Right lung (tissue), 5 donors: Measurements from ENCODE around the gene LASP1. TPM values are rescaled to one million over a fixed set of nuclear protein-coding genes. Genes with fewer than 3 reads are reported as not detected.
"Not testable (repeated sequence)": the region's sequence is repeated elsewhere in the genome, so short reads cannot be mapped to it uniquely, and the experiment has no call there.

Experiments
- DNase-seq, 2 donors: peaks; one replicate each; pipeline ENCODE4 v3.0.0-alpha.2; 2013
- polyA plus RNA-seq, 5 donors: library from polyadenylated mRNA; unstranded; fragments of 120-200 nt; gene quantifications; one replicate each; pipeline versions ENCODE4 v1.2.1 to v1.2.3, GENCODE V29; 2013; ENCODE audit warnings: inconsistent platforms in 1 of 5, low replicate concordance in 1 of 5; ENCODE audit not compliant: insufficient read length in 5 of 5, insufficient read depth in 1 of 5

The LASP1 gene
- polyA plus RNA-seq, 5 donors: 132 to 164 (median 144) TPM

DNA sequence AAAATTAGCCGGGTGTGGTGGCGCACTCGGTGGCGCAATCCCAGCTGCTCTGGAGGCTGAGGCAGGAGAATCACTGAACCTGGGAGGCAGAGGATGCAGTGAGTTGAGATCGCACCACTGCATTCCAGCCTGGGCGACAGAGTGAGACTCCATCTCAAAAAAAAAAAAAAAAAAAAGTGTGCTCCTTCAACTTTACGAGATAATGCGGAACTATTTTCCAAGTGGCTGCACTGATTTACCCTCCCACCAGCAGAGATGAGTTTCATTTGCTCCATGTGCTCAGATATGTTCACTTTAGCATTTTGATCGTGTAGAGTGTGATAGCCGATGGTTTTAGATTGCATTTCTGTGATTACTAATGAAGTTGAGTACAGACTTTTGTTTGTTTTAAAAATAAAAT, 35.5 kb downstream of the LASP1 start:
- DNase-seq: no peak

DNA sequence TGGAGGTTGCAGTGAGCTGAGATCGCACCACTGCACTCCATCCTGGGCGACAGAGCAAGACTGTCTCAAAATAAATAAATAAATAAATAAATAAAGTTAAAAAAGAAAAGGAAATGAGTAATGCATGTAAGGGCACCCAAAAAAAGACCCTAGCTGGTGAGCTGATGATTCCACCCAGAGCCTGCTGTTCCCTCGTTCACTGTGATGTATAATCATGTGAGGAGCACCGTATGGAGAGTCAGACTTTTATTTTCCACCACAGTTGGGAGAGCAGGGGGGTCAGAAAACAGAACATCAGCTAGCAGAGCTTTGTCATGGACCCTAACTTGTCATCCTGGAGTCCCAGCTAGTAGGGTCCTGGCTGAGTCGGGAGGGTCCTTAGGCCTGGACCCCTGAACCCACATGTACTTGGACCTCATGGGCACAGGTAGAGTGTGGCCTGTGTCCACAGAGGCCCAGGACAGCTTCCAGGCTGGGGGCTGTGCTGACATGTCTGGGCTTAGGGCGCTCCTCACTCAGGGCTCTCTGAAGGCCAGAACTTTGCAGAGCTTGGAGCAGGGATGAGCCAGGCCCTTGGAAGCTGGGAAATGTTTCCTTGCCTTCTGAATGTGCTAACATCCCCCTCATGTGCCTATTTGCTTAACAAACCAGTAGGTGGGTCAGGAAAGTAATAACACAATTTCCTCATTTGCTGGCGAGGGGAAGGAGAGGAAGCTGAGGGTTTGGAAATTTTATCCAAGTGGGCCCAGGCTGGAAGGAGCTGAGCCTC, 36.8 kb downstream of the LASP1 start:
- no peak for DNase-seq

DNA sequence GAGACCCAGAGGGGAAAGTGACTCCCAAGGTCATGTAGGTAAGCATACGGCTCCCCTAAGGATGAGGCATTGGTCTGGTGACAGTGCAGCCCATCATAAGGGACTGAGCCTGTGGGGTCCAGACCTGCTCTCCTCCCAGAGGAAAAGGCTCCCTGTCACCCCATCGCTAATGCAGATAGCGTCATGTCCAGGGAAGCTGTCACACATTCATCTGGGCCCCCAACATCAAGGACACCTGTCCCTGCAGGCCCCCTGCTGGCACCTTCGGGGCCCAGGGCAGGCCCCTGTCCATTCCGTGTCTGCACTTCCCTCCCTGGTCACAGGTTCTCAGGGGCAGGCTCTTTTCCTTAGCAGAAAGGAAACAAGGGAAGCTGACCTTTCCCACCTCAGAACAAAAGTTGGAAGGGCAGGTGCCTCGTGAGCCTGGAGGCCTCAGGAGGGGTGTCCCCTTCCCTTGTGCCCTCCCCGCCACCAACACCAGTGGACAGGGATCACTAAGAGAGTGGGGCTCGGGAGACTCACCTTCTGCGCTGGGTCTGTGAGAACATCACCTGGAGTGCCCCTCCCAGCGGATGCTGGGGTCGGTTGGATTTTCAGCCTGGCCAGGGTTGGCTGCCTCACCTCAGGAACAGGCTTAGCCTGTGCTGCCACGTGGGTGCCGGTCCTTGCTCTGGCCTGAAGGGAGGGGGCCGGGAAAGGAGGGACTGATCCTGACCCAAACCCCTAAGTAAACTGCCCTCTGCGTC, 38.2 kb downstream of the LASP1 start:
- no peak for DNase-seq

DNA sequence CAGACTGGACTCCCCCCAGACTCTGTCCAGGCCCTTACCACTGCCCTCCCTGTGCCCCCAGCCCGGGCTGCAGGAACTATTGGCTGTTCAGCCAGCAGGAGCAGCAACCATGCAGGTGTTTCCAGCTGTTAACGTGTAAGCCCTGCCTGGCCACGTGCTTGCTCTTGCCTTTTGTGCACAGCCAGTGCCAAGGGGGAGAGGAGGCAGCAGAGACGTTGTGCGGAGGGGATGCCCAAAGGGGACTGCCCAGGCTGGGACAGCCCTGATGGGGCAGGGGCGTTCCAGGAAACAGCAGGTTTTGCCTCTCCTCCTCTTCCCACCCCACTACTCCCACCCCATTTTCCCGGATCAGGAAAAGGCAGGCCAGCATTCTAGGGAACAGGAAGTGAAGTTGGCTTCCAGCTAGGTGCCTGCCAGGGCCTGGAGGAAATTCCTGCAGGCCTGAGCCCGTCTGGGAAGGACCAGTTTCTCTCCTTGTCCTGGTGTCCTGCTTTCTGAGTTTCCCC, 38.9 kb downstream of the LASP1 start:
- no peak for DNase-seq

DNA sequence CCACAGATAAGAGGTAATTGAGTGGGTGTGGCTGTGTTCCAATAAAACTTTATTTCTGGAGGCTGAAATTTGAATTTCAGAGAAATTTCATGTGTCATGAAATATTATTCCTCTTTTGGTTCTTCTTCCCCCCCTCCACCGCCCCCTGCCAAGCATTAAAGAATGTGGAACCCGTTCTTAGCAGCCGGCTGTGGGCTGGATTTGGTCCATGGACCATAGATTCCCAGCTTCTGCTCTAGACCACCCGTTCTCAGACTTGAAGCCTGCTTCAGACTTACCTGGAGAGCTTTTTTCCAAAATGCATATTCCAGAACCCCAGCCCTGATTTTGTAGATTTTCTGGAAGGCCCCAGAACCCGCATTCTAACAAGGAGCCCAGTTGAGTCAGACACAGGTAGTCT, 40.5 kb downstream of the LASP1 start:
- no peak for DNase-seq

DNA sequence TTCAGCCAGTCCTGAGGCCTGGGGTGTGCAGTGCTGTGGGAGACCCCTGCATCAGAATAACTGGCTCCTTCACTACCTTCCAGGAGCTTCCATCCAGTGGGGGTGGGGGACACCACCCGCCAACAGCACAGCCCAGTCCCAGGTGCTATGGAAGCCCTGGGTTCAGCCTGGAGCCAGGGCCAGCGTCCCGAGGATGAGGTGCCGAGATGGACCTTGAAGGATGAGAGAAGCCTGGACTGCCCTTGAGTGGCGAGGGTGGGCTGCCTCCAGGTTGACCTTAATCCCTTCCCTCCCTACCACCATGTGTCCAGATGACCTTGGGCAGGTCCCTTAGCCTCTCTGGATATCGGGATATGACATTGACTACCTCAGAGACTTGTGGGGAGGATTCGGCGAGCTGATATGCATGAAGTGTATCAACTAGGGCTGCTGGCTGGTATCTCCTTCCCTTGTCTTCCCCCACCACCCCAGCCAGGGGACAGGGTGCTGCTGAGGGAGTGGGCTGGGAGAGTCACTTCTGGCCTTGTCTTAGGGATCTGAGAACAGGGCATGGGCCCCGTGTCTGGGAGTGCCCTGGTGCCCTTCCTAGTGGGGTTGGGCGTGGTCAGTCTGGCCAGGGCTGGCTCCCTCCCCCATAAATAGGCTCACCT, 41.3 kb downstream of the LASP1 start:
- no peak for DNase-seq

DNA sequence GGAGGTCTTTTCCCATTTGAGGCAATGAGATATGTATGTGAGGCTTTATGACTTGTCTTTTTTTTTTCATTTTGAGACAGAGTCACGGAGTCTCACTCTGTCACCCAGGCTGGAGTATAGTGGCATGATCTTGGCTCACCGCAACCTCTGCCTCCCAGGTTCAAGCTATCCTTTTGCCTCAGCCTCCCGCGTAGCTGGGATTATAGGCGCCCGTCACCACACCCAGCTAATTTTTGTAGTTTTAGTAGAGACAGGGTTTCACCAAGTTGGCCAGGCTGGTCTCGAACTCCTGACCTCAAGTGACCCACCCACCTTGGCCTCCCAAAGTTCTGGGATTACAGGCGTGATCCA, 41.8 kb downstream of the LASP1 start:
- DNase-seq: not testable (repeated sequence)

DNA sequence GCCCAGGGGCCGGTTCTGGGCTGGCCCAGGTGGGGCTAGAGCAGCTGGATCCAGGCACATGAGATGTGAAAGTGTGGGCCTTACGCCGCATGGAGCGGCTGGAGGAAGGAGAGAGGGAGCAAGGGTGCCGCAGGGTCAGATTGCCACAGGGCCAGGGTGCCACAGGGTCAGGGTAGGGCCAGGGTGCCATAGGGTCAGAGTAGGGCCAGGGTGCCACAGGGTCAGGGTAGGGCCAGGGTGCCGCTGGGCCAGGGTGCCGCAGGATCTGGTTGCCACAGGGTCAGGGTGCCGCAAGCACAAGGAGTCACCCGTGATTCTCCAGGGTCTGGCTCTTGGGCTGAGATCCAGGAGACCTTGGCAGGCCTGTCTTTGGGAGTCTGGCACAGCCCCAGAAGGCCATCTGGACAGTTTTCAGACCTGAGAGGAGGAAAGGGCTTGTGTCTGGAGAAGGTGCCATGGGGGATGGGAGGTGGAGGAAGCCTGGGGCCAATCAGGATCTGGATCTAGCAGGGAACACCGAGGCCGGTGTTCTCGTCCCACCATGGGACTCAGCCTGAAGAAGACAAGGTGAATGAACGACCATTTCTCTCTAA, 42.5 kb downstream of the LASP1 start:
- no peak for DNase-seq

DNA sequence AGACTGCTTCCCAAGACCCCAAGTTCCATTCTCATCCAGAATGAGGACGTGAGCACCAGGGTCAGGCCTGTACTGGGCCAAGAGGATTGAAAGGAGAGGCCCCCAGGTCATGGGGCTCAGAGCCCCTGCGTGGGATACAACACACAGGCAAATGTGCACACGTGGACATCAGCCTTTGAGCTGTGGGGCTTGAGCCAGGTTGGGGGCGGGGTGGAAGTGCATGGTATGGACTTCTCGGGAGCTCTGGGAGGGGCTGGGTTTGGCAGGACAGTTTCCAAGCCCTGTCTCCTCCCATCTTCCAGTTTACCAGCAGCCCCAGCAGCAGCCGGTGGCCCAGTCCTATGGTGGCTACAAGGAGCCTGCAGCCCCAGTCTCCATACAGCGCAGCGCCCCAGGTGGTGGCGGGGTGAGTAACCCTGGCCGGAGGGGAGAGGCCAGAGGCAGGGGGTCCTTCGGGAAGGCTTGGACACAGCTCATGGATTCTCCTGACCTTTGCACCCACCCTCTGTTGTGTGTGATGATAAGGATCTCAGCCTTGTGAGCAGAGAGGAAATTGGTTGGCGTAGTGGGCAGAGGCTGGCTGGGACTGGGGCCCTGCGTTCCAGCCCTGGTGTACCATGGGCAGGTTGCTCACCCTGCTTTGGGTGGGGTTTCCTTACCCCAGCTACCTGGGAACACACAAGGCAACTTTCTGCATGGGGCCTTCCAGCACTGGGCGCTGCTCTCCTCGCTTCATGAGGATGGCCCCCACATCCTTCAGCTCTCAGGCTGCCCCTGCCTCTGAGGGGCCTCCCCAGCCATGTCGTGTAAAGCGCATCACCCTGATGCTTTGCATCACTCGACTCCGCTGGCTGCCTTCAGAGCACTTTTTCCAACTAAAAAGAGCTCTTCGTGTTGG, 45.1 kb downstream of the LASP1 start:
- DNase-seq: no peak

DNA sequence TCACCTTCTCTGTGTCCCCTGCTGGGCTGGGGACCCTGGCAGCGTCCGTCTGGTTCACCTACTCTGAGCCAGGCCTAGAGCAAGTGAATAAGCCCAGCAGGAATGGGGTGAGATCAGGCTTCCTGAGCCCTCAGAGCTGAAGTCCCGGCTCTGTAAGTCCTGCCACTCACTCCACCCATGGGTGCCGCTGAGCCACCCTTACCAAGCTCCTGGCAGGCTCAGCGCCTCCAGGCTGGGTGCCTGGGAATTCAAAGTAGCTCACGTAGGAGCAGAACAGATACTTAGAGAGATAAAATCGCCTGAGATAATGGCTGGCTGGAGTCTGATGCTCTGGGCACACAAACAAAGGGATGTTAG, 45.8 kb downstream of the LASP1 start:
- DNase-seq: no peak

DNA sequence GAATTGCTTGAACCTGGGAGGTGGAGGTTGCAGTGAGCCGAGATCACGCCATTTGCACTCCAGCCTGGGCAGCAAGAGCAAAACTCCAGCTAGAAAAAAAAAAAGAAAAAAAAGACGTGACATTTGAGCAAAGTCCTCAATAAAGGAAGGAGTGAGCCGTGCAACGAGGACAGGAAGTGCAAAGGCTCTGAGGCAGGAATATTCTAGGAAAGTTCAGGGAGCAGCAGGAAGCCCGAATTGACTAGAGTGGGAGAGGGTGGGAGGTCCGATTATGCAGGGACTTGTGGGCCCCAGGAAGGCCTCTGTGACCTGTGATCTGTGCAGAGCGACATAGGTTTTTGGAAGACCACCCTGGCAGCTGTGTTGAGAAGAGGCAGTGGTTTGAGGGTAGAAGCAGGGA, 46.9 kb downstream of the LASP1 start:
- no peak for DNase-seq

DNA sequence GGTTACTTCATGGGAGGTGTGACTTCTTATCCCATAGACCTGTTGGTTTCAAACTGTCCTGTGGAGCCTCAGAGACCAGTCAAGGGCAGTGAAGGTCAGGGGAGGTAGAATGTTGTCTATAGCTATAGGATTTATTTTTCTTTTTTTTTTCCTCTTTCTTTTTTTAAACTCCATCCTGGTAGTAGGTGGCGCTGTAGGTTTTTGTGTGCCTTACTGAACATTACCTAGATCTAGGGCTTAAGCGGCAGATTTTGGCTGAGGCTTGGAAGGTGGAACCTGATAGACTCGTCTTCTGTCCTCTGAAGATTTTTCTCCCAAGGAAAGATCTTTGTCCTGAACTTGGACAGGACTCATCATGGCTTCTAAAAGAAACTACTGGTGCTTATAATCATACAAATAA, 47.4 kb downstream of the LASP1 start:
- DNase-seq: no peak

DNA sequence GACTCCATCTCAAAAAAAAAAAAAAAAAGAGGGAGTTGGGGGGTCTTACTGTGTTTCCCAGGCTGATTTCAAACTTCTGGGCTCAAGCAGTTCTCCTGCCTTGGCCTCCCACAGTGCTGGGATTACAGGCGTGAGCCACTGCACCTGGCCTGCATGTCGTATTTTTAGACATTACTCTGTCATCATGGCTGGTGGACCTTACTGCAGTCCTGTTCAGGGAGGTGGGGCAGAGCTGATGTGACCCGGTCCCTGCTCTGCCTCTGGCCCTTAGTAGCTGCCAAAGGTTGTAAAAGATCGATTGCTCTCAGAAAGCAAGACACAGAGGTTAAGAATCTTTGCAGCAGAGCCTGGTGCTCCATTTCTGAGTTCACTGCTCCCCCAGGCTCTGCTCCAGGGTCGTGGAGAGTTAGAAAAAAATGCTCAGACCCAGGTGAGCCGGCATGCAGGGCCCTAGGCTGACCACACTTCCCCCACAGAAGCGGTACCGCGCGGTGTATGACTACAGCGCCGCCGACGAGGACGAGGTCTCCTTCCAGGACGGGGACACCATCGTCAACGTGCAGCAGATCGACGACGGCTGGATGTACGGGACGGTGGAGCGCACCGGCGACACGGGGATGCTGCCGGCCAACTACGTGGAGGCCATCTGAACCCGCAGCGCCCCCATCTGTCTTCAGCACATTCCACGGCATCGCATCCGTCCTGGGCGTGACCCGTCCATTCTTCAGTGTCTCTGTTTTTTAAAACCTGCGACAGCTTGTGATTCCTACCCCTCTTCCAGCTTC, 48.5 kb downstream of the LASP1 start:
- no peak for DNase-seq

DNA sequence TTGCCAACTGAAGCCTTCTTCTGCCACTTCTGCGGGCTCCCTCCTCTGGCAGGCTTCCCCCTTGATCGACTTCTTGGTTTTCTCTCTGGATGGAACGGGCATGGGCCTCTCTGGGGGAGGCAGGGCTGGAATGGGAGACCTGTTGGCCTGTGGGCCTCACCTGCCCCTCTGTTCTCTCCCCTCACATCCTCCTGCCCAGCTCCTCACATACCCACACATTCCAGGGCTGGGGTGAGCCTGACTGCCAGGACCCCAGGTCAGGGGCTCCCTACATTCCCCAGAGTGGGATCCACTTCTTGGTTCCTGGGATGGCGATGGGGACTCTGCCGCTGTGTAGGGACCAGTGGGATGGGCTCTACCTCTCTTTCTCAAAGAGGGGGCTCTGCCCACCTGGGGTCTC, 49.1 kb downstream of the LASP1 start:
- DNase-seq: no peak

DNA sequence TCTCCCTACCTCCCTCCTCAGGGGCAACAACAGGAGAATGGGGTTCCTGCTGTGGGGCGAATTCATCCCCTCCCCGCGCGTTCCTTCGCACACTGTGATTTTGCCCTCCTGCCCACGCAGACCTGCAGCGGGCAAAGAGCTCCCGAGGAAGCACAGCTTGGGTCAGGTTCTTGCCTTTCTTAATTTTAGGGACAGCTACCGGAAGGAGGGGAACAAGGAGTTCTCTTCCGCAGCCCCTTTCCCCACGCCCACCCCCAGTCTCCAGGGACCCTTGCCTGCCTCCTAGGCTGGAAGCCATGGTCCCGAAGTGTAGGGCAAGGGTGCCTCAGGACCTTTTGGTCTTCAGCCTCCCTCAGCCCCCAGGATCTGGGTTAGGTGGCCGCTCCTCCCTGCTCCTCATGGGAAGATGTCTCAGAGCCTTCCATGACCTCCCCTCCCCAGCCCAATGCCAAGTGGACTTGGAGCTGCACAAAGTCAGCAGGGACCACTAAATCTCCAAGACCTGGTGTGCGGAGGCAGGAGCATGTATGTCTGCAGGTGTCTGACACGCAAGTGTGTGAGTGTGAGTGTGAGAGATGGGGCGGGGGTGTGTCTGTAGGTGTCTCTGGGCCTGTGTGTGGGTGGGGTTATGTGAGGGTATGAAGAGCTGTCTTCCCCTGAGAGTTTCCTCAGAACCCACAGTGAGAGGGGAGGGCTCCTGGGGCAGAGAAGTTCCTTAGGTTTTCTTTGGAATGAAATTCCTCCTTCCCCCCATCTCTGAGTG, 49.6 kb downstream of the LASP1 start:
- DNase-seq: no peak

DNA sequence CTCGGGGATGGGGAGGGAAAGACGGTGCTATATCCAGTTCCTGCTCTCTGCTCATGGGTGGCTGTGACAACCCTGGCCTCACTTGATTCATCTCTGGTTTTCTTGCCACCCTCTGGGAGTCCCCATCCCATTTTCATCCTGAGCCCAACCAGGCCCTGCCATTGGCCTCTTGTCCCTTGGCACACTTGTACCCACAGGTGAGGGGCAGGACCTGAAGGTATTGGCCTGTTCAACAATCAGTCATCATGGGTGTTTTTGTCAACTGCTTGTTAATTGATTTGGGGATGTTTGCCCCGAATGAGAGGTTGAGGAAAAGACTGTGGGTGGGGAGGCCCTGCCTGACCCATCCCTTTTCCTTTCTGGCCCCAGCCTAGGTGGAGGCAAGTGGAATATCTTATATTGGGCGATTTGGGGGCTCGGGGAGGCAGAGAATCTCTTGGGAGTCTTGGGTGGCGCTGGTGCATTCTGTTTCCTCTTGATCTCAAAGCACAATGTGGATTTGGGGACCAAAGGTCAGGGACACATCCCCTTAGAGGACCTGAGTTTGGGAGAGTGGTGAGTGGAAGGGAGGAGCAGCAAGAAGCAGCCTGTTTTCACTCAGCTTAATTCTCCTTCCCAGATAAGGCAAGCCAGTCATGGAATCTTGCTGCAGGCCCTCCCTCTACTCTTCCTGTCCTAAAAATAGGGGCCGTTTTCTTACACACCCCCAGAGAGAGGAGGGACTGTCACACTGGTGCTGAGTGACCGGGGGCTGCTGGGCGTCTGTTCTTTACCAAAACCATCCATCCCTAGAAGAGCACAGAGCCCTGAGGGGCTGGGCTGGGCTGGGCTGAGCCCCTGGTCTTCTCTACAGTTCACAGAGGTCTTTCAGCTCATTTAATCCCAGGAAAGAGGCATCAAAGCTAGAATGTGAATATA, 50.8 kb downstream of the LASP1 start:
- no peak for DNase-seq

DNA sequence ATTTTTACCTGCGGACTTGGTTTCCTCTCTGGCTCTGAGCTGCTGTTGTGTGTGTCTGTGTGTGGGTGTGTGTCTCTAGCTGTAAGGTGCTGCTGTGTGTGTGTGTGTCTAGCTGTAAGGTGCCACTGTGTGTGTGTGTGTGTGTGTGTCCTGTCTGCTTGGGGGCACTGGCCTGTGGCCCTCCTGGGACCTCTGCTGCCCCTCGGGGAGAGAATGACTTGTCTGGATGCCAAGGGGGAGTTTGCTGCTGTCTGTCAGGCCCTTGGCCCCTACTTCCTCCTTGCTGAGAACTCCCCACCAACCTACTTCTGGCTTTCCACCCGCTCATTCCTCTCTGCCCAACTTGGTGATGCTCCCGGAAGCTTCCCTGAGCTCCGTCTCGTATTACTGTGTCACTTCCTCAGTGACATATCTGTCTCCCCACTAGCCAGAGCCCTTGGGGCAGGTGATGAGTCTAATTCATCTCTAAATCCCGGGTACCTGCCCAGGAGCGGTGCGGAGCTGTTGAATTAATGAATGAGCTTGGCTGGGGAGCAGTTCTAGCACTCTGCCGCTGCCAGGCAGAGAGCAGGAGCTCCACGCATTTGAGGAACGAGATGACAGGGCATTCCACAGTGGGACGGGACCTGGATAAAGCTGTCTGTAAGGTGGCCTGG, 52.0 kb downstream of the LASP1 start:
- DNase-seq: no peak
